A549 (cell line): Measurements from ENCODE around the gene PTGES. TPM values are rescaled to one million over a fixed set of nuclear protein-coding genes. Genes with fewer than 3 reads are reported as not detected.

ENCODE experiments used
- ATAC-seq, 2 experiments: fragments of 200-7000 bp in 1 of 2; fragments of >200 bp in 1 of 2; cut with Nextera tagmentation in 1 of 2; cut with Tn5 transposase in 1 of 2; 3 replicates each; pipeline versions ENCODE4 v1.8.0 to v1.9.1; 2018 to 2020; ENCODE audit warnings: mild to moderate bottlenecking in 1 of 2, moderate library complexity in 1 of 2
- CTCF ChIA-PET: fragments of 300-600 bp; sonication (Branson Sonifier 250); formaldehyde crosslinking; extraction: SDS; loops from one replicate; lab custom pipeline; 2021; ENCODE audit warnings: antibody characterized with exemption, inconsistent platforms; lab: Yijun Ruan, JAX
- POLR2A ChIA-PET: fragments of 350-600 bp; formaldehyde crosslinking; extraction: SDS; loops from one replicate; lab custom pipeline; 2021; ENCODE audit warnings: antibody characterized with exemption, inconsistent platforms; lab: Yijun Ruan, JAX
- DNase-seq, 2 experiments: peaks; one replicate each; pipeline versions ENCODE4 v3.0.0 to v3.0.0-alpha.2; 2011 to 2016; ENCODE audit warnings: low read depth in 1 of 2, low spot score in 1 of 2
- FAIRE-seq: peaks from 2 replicates; lab custom pipeline; 2011; peaks lifted over from hg19 to GRCh38; lab: Jason Lieb, UNC
- H3K27ac ChIP-seq, 2 experiments: fragments of >200 bp; sonication (Bioruptor Twin); formaldehyde crosslinking; 3 replicates each; pipeline ENCODE4 v1.5.1; 2016 to 2017
- H3K4me1 ChIP-seq: fragments of >200 bp; sonication (Bioruptor Twin); formaldehyde crosslinking; 3 replicates; pipeline ENCODE4 v1.6.1; 2016
- H3K4me2 ChIP-seq: fragments of >200 bp; sonication (Bioruptor Twin); formaldehyde crosslinking; 3 replicates; pipeline ENCODE4 v1.6.1; 2016
- H3K4me3 ChIP-seq: fragments of >200 bp; sonication (Bioruptor Twin); formaldehyde crosslinking; 3 replicates; pipeline ENCODE4 v1.5.1; 2016
- H3K9me3 ChIP-seq: fragments of >200 bp; sonication (Bioruptor Twin); formaldehyde crosslinking; 3 replicates; pipeline ENCODE4 v1.6.1; 2016
- BCL3 ChIP-seq: fragments of >200 bp; sonication (Bioruptor Twin); formaldehyde crosslinking; IDR thresholded peaks from 3 replicates; pipeline ENCODE4 v1.6.1; 2016
- BHLHE40 ChIP-seq: IDR thresholded peaks from 2 replicates; pipeline ENCODE4 v1.6.1; 2012; ENCODE audit warnings: low read depth, low read length, inconsistent platforms
- CBX8 ChIP-seq: fragments of 200-600 bp; sonication (generic); IDR thresholded peaks from 2 replicates; pipeline ENCODE4 v1.6.1; 2016
- CHD2 ChIP-seq: fragments of 150-350 bp; IDR thresholded peaks from 2 replicates; pipeline ENCODE4 v1.6.1; 2014; ENCODE audit warnings: low read length; ENCODE audit not compliant: partially characterized antibody
- FOSB ChIP-seq: fragments of 250-450 bp; sonication (Bioruptor Pico); IDR thresholded peaks from 2 replicates; pipeline ENCODE4 v1.5.0; 2020; ENCODE audit warnings: mild to moderate bottlenecking, moderate library complexity
- HOXB13 ChIP-seq: fragments of 250-450 bp; sonication (Bioruptor Pico); IDR thresholded peaks from 2 replicates; pipeline ENCODE4 v1.5.0; 2020; ENCODE audit warnings: low read depth, mild to moderate bottlenecking, moderate library complexity
- KDM1A ChIP-seq: fragments of 200-600 bp; sonication (generic); IDR thresholded peaks from 2 replicates; pipeline ENCODE4 v1.6.1; 2016; ENCODE audit warnings: low read depth, mild to moderate bottlenecking
- MAFK ChIP-seq: fragments of 450-650 bp; IDR thresholded peaks from 2 replicates; pipeline ENCODE4 v1.6.1; 2014; ENCODE audit not compliant: partially characterized antibody
- MAX ChIP-seq: IDR thresholded peaks from 2 replicates; pipeline ENCODE4 v1.6.1; 2012
- MAZ ChIP-seq: fragments of 150-350 bp; IDR thresholded peaks from 2 replicates; pipeline ENCODE4 v1.6.1; 2014; ENCODE audit warnings: antibody characterized with exemption, low read depth, low read length, borderline replicate concordance
- PHF8 ChIP-seq: fragments of 200-600 bp; sonication (generic); IDR thresholded peaks from 2 replicates; pipeline ENCODE4 v1.6.1; 2016; ENCODE audit warnings: low read depth, mild to moderate bottlenecking, antibody characterized with exemption, moderate library complexity, borderline replicate concordance
- RARB ChIP-seq: fragments of 250-450 bp; sonication (Bioruptor Pico); IDR thresholded peaks from 2 replicates; pipeline ENCODE4 v1.8.0; 2021; ENCODE audit warnings: mild to moderate bottlenecking, moderate library complexity
- REST ChIP-seq: fragments of 200-600 bp; sonication (generic); IDR thresholded peaks from 2 replicates; pipeline ENCODE4 v1.6.1; 2016; ENCODE audit warnings: antibody characterized with exemption, mild to moderate bottlenecking, moderate library complexity
- ZFP36 ChIP-seq: fragments of 450-650 bp; IDR thresholded peaks from 2 replicates; pipeline ENCODE4 v1.6.1; 2014; ENCODE audit warnings: borderline replicate concordance; ENCODE audit not compliant: partially characterized antibody
- WGBS: methylation state at CpG from one replicate; pipeline ENCODE4 v1.1.6; 2017; ENCODE audit errors: missing lambda C conversion rate; 5-methylcytosine and 5-hydroxymethylcytosine counted together
- polyA plus RNA-seq, 4 experiments: library from polyadenylated mRNA; depleted of rRNA in 3 of 4; stranded (reverse); fragments of >200 nt; fragmentation: RNase III in 1 of 4; extraction: RNeasy Plus Mini Kit Qiagen cat#74134 plus additional on column Dnase treatment in 1 of 4; gene quantifications; 2 replicates in 3 of 4; 3 replicates in 1 of 4; pipeline ENCODE4 v1.2.3, GENCODE V29; 2011 to 2017
- TF ChIP-seq, protein P1 (sequence below): fragments of 250-450 bp; sonication (Bioruptor Pico); IDR thresholded peaks from 2 replicates; pipeline ENCODE4 v1.5.0; 2021; ENCODE audit warnings: mild to moderate bottlenecking, moderate library complexity, borderline replicate concordance

PTGES gene
- polyA plus RNA-seq, 2 of the 4 experiments (the other 2 are of a cell fraction): 19.1 to 58.8 TPM

- H3K4me1 ChIP-seq: no peaks in the 10 kb centered on the region
- ChIA-PET POLR2A (no interaction called here), CTCF (interaction anchor here (0.7 to 7.8 kb wide), 13 partner anchors 9 to 73 kb away, joined by 3 to 61 read pairs (median 4); partner anchors contain the start of gene ASB6)
- no peak for DNase-seq
- H3K27ac ChIP-seq: no peak overlapping the region
- H3K9me3 ChIP-seq: no peaks in the 10 kb centered on the region
- H3K4me2 ChIP-seq: no peak overlapping the region
- no peak overlapping the region for H3K4me3 ChIP-seq
- TF ChIP-seq ZFP36: no peak
- TF ChIP-seq KDM1A: no peak
- no peak for TF ChIP-seq HOXB13 (CRISPR knock-in tag)
- TF ChIP-seq MAX: no peak
- no peak for TF ChIP-seq FOSB (CRISPR knock-in tag)
- TF ChIP-seq, protein P1, sequence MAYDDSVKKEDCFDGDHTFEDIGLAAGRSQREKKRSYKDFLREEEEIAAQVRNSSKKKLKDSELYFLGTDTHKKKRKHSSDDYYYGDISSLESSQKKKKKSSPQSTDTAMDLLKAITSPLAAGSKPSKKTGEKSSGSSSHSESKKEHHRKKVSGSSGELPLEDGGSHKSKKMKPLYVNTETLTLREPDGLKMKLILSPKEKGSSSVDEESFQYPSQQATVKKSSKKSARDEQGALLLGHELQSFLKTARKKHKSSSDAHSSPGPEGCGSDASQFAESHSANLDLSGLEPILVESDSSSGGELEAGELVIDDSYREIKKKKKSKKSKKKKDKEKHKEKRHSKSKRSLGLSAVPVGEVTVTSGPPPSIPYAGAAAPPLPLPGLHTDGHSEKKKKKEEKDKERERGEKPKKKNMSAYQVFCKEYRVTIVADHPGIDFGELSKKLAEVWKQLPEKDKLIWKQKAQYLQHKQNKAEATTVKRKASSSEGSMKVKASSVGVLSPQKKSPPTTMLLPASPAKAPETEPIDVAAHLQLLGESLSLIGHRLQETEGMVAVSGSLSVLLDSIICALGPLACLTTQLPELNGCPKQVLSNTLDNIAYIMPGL (CRISPR knock-in tag): no peak
- TF ChIP-seq MAZ: no peak
- FAIRE-seq: no peak
- WGBS: 77% methylated on average over 24 of the region's 26 CpGs
- no peak for ATAC-seq
Observed at GRCh38 chr9:129712634-129713401, 40.0 kb downstream of the PTGES start.

DNA sequence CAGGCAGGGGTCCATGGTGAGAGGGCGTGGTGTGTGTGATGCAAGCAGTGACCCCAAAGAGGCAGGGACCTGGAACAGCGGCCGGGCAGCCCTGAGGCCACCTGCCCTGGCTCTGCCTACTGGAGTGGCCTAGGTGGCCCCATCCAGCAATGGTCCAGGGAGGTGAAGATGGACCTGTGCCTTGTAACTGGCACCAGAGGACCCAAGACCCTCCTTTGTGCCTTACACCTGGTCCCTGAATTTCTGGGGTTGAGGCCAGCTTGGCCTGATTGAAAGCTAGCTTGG lies 42.7 kb downstream of the PTGES start:
- Histone ChIP-seq H3K4me1 (no peaks in the 10 kb centered on the region), H3K4me2 (no peak overlapping the region), H3K9me3 (no peaks in the 10 kb centered on the region), H3K4me3 (no peak overlapping the region), H3K27ac (no peak overlapping the region)
- CTCF ChIA-PET: interaction anchor here (0.5 to 7.8 kb wide), 7 partner anchors 9 to 90 kb away, joined by 3 to 61 read pairs (median 3); no protein-coding TSS in a partner anchor
- no peak for ATAC-seq
- POLR2A ChIA-PET: interaction anchor here (1.1 kb wide), 1 partner anchor 12 kb away, joined by 3 read pairs; no protein-coding TSS in a partner anchor
- DNase-seq: no peak
- no peak for FAIRE-seq
- 80% methylated on average over 3 of the region's 3 CpGs for WGBS
- no peak for TF ChIP-seq CBX8
- no peak for TF ChIP-seq BHLHE40
- no peak for TF ChIP-seq RARB (CRISPR knock-in tag)
- TF ChIP-seq MAFK: no peak
- TF ChIP-seq REST: no peak
- TF ChIP-seq BCL3: no peak
- TF ChIP-seq PHF8: no peak
- TF ChIP-seq CHD2: no peak
